Esophagus squamous epithelium (tissue), 4 donors: Measurements from ENCODE around the gene PRKN.

Experiments used
- CTCF ChIP-seq, 6 experiments: fragments of 450-650 bp in 4 of 6; fragments of 200-600 bp in 2 of 6; sonication (generic) in 2 of 6; IDR thresholded peaks; one replicate each; pipeline ENCODE4 v1.5.1; 2016 to 2019; ENCODE audit warnings: antibody characterized with exemption in 6 of 6, mild to moderate bottlenecking in 4 of 6, moderate library complexity in 4 of 6
- POLR2A ChIP-seq, 4 donors: fragments of 450-650 bp; IDR thresholded peaks; one replicate each; pipeline ENCODE4 v1.6.1; 2017; ENCODE audit warnings: antibody characterized with exemption in 4 of 4, mild to moderate bottlenecking in 4 of 4, moderate library complexity in 3 of 4

GRCh38 chr6:161459008-161459615, 1268.5 kb downstream of the PRKN start:
- TF ChIP-seq CTCF (IDR thresholded peaks at IDR 0.05), result no peak
- TF ChIP-seq POLR2A (IDR thresholded peaks at IDR 0.05), result no peak
